ENCODE results near the gene PKM.
A peak's percentile ranks its signal among the peaks of the same experiment; 100 is the strongest.
"Not testable (repeated sequence)": the region's sequence is repeated elsewhere in the genome, so short reads cannot be mapped to it uniquely, and the experiment has no call there.

The PKM gene

GRCh38 chr15:72175186-72176044 is 55.6 kb downstream of the PKM start:
- no peak for DNase-seq

- DNase-seq, result no peak
Observed at GRCh38 chr15:72174551-72175165, 56.3 kb downstream of the PKM start.

- DNase-seq, result no peak
Observed at GRCh38 chr15:72173864-72174550, 57.0 kb downstream of the PKM start.

- DNase-seq, result no peak
Observed at GRCh38 chr15:72173401-72173800, 57.6 kb downstream of the PKM start.

GRCh38 chr15:72172796-72173195 is 58.2 kb downstream of the PKM start:
- no peak for DNase-seq

GRCh38 chr15:72171978-72172377 is 59.0 kb downstream of the PKM start:
- DNase-seq, result not testable (repeated sequence)

- no peak for DNase-seq
Observed at GRCh38 chr15:72170691-72171090, 60.3 kb downstream of the PKM start.

- no peak for DNase-seq
Observed at GRCh38 chr15:72169921-72170611, 60.9 kb downstream of the PKM start.

GRCh38 chr15:72169236-72169920 is 61.6 kb downstream of the PKM start:
- no peak for DNase-seq

- no peak for DNase-seq
Observed at GRCh38 chr15:72168808-72169190, 62.2 kb downstream of the PKM start.

- DNase-seq, result no peak
Observed at GRCh38 chr15:72168131-72168807, 62.7 kb downstream of the PKM start.

GRCh38 chr15:72167445-72167844 is 63.5 kb downstream of the PKM start:
- no peak for DNase-seq

GRCh38 chr15:72166716-72167417 is 64.1 kb downstream of the PKM start:
- no peak for DNase-seq

- DNase-seq, result no peak
Observed at GRCh38 chr15:72163719-72164118, 67.3 kb downstream of the PKM start.

- DNase-seq, result no peak
Observed at GRCh38 chr15:72162569-72162968, 68.4 kb downstream of the PKM start.

GRCh38 chr15:72161361-72162132 is 69.4 kb downstream of the PKM start:
- no peak for DNase-seq

GRCh38 chr15:72160696-72161245 is 70.2 kb downstream of the PKM start:
- no peak for DNase-seq

- DNase-seq, result no peak
Observed at GRCh38 chr15:72156928-72157327, 74.1 kb downstream of the PKM start.

- DNase-seq, result peak; percentile 59
Observed at GRCh38 chr15:72155635-72156616, 75.1 kb downstream of the PKM start.
